Epithelial cell of esophagus (primary cell): Measurements from ENCODE around the gene ELK1.
"Not testable (repeated sequence)": the region's sequence is repeated elsewhere in the genome, so short reads cannot be mapped to it uniquely, and the experiment has no call there.

Experiments used
- DNase-seq: peaks from one replicate; pipeline ENCODE4 v3.0.0; 2010; ENCODE audit warnings: low read depth
- H3K4me3 ChIP-seq: 2 replicates; pipeline ENCODE4 v1.5.1; 2011; ENCODE audit warnings: mild to moderate bottlenecking, low read length, control low read depth
- CTCF ChIP-seq: IDR thresholded peaks from 2 replicates; pipeline ENCODE4 v1.5.1; 2011; ENCODE audit warnings: low read depth, mild to moderate bottlenecking, low read length, control low read depth, inconsistent platforms; ENCODE audit not compliant: insufficient read depth; ENCODE audit errors: missing control alignments

ELK1 gene

GRCh38 chrX:47674776-47675175 is 24.4 kb upstream of the ELK1 start:
- no peak overlapping the region for H3K4me3 ChIP-seq
- DNase-seq = no peak
- no peak for TF ChIP-seq CTCF

- H3K4me3 ChIP-seq, DNase-seq: not testable (repeated sequence)
Measured at GRCh38 chrX:47665797-47666196, 15.4 kb upstream of the ELK1 start.

GRCh38 chrX:47664737-47665136 is 14.4 kb upstream of the ELK1 start:
- DNase-seq = no peak
- no peak for TF ChIP-seq CTCF
- H3K4me3 ChIP-seq = no peak overlapping the region

DNA sequence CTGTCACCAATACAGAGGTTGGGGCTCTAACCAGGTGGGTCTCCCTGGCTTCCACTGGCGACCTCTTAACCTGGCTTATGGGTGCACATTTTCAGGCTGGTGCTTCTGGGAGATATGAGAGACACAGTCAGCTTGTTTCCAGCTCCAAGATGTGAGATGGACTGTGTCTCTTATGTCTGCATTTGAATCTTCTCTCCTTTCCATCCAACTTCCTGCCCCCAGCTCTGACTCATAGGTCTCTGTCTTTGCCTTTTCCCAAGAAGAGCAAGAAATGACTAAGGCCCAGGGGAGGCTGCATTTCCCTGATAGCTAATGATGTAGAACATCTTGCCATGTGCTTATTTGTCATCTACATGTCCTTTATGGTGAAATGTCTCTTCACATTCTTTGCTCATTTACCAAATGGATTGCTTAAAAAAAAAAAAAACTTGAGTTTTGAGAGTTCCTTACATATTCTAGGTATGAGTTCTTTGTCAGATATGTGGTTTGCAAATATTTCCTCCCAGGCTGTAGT is 11.8 kb upstream of the ELK1 start:
- TF ChIP-seq CTCF = no peak
- H3K4me3 ChIP-seq = no peak overlapping the region
- DNase-seq = peak; percentile 85

GRCh38 chrX:47661539-47661938 is 11.2 kb upstream of the ELK1 start:
- no peak overlapping the region for H3K4me3 ChIP-seq
- no peak for DNase-seq
- no peak for TF ChIP-seq CTCF

DNA sequence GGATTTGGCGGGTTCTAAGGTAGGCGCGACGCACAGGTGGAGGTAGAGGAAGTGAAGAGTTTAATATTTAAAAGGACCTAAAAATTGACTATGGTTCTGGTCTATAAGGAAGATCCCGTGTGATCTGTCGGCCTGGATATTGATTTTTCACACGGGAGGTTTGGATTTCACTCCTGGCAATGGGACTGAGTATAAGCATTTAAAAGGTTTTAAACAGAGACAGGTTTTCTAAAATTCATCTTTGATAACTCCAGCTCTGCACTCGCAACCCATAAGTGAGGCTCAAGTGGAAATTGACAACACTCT is 9.0 kb upstream of the ELK1 start:
- H3K4me3 ChIP-seq = peak overlapping the region; percentile 77
- no peak for DNase-seq
- no peak for TF ChIP-seq CTCF

GRCh38 chrX:47658684-47659420 is 8.5 kb upstream of the ELK1 start, which contains the start of gene UXT:
Gene UXT (minus strand): TSS chrX:47659180. CDS start chrX:47658927, 253 bp downstream.
- peak; percentile 94 for DNase-seq
- TF ChIP-seq CTCF = no peak
- H3K4me3 ChIP-seq = peak within 1 kb of the TSS; percentile 77
